Measurements from ENCODE around the gene TUBB6. TPM values are rescaled to one million over a fixed set of nuclear protein-coding genes. Genes with fewer than 3 reads are reported as not detected.
A peak's percentile ranks its signal among the peaks of the same experiment; 100 is the strongest.

Gene TUBB6
- total and polyA plus RNA-seq, 10 of the 15 experiments (the other 5 are each of a cell fraction or from before 2014, with no cell fraction given) = 27.4 to 262 (median 82.5) TPM

GRCh38 chr18:12309683-12310198 lies 1.7 kb downstream of the TUBB6 start:
- Histone ChIP-seq H3K9ac (ENCODE audit: control insufficient read depth, insufficient read depth, low read length) (peak overlapping the region; percentile 62; the same call in 1 of the 2 replicates), H2AFZ (ENCODE audit: control insufficient read depth, low read depth, low read length) (no peak overlapping the region), H3K79me2 (ENCODE audit: control insufficient read depth, insufficient read depth, low read length) (peaks cover 15% of the 10 kb centered on the region), H3K27ac (ENCODE audit: control insufficient read depth, insufficient read depth) (peak overlapping the region; percentile 64), H3K4me3 (peak overlapping the region; percentile 70), H3K4me2 (ENCODE audit: control insufficient read depth, insufficient read depth) (peak overlapping the region; percentile 76), H3K9me3 (replicated peaks; ENCODE audit: control insufficient read depth, insufficient read depth, low read length) (peaks cover 9% of the 10 kb centered on the region; the same call in 2 of the 3 replicates), H3K27me3 (replicated peaks in 1 of 2; ENCODE audit: control insufficient read depth in 2 of 2, insufficient read depth in 2 of 2, low read length in 1 of 2) (no peaks in the 10 kb centered on the region), H4K20me1 (ENCODE audit: control insufficient read depth, insufficient read depth) (no peaks in the 10 kb centered on the region), H3K4me1 (ENCODE audit: control insufficient read depth, insufficient read depth, low read length) (peaks cover 7% of the 10 kb centered on the region; the same call in 1 of the 2 replicates), H3K36me3 (ENCODE audit: control insufficient read depth in 2 of 2, insufficient read depth in 2 of 2, low read length in 1 of 2) (no peaks in the 10 kb centered on the region)
- intact Hi-C loops (cut with micrococcal nuclease; ENCODE audit: unreplicated experiment) (no loop called here), in situ Hi-C loops (cut with MboI) (no loop called here)
- ATAC-seq (peak; percentile 32), DNase-seq (ENCODE audit: low read depth, low spot score) (no peak), FAIRE-seq (no peak)
- ChIA-PET SMC1A (ENCODE audit: uncharacterized antibody, unreplicated experiment) (interaction anchor here (2.0 kb wide), 1 partner anchor 8 kb away, joined by 10 read pairs; no protein-coding TSS in a partner anchor), CTCF (interaction anchor here (1.3 to 1.6 kb wide), 2 partner anchors 8 to 18 kb away, joined by 3 to 9 read pairs; no protein-coding TSS in a partner anchor), POLR2A (interaction anchor here (0.6 to 1.4 kb wide), 5 partner anchors 8 to 681 kb away, joined by 3 to 6 read pairs (median 3); no protein-coding TSS in a partner anchor), RAD21 (ENCODE audit: unreplicated experiment) (interaction anchor here (1.6 kb wide), 1 partner anchor 67 kb away, joined by 7 read pairs; the partner anchor contains the start of gene AFG3L2)
- TSS peak; percentile 60 for BruUV-seq (replicated peaks)
- WGBS (ENCODE audit: insufficient coverage, insufficient replicate concordance, low lambda C conversion rate, missing lambda C conversion rate) = 15% methylated on average over 7 of the region's 7 CpGs
- no peak for TF ChIP-seq TBL1XR1 (IDR thresholded peaks at IDR 0.05; ENCODE audit: low read depth, low read length)
- no peak for TF ChIP-seq ETV6 (conservative IDR thresholded peaks at IDR 0.05 in 1 of 2, IDR thresholded peaks at IDR 0.05 in 1 of 2; ENCODE audit: borderline replicate concordance in 1 of 2, low read depth in 1 of 2)
- no peak for TF ChIP-seq ZBTB40 (IDR thresholded peaks at IDR 0.05; ENCODE audit: borderline replicate concordance)
- TF ChIP-seq SMC3 (IDR thresholded peaks at IDR 0.05; ENCODE audit: borderline replicate concordance, low read length) = no peak
- TF ChIP-seq SUZ12 (IDR thresholded peaks at IDR 0.05; ENCODE audit: unreplicated experiment) = no peak
- no peak for TF ChIP-seq TCF3 (IDR thresholded peaks at IDR 0.05; ENCODE audit: borderline replicate concordance, insufficient read depth, low read depth, low read length)
- no peak for TF ChIP-seq ZNF384 (IDR thresholded peaks at IDR 0.05; ENCODE audit: borderline replicate concordance, low read depth, low read length)
- TF ChIP-seq RELA (IDR thresholded peaks at IDR 0.05; ENCODE audit: borderline replicate concordance, partially characterized antibody) = no peak
- no peak for TF ChIP-seq BMI1 (IDR thresholded peaks at IDR 0.05; ENCODE audit: borderline replicate concordance)
- TF ChIP-seq RAD51 (IDR thresholded peaks at IDR 0.05) = no peak
- TF ChIP-seq ELK1 (IDR thresholded peaks at IDR 0.05; ENCODE audit: low read depth, low read length) = no peak
- TF ChIP-seq BRCA1 (IDR thresholded peaks at IDR 0.05; ENCODE audit: low read depth, low read length) = no peak
- TF ChIP-seq CBFB (IDR thresholded peaks at IDR 0.05; ENCODE audit: low read depth) = no peak
- no peak for TF ChIP-seq GATAD2B (conservative IDR thresholded peaks at IDR 0.05; ENCODE audit: low read depth)
- no peak for TF ChIP-seq CHD1 (IDR thresholded peaks at IDR 0.05; ENCODE audit: low read depth, low read length)
